Hepatic stellate cell (primary cell): ENCODE data around the gene FAM114A2.
"Not testable (repeated sequence)": the region's sequence is repeated elsewhere in the genome, so short reads cannot be mapped to it uniquely, and the experiment has no call there.

Experiments used
- DNase-seq: peaks from one replicate; pipeline ENCODE4 v3.0.0; 2011; ENCODE audit warnings: low spot score

Gene FAM114A2

DNA sequence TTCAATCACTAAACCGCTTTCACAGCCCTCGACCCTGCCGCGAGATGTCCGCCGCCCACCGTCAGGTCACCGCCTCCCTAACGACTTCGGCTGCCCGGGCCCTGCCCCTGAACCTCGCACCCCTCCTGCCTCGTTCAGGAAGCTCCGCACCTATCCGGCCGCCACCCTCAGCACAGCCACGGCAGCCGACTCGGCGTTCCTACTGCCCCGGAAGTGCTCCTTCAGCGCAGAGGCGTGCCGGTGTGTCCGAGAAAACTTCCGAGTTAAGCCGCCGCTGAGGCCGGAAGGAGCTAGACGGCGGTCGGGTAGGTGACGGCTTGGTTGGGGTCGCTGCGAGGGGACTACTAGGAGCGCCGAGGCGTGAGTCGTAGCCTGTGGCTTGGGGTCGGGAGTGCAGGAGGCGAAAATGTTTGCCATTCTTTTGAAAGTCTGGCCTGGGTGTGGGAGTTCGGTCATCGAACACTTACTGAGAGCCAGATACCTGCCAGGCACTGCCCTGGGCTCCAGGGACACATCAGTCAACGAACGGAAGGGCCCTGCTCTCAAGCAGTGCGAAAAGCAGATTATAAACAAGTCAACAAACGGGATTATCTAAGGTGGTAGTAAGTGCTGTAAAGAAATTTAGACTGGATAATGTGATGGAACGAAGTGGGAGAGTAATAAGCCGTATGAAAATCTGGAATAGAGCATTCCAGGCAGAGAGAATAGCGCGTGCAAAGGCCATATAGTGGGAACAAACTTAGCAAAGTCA, at the start of gene FAM114A2, which contains the start of gene MFAP3:
Gene FAM114A2 (minus strand): TSS at position 204 of the 751 bp plus-strand sequence. CDS start 3,957 bp downstream, outside the sequence.
Gene MFAP3 (plus strand): TSS at position 261 of the 751 bp plus-strand sequence. CDS start 10,756 bp downstream, outside the sequence.
- DNase-seq, result peak; percentile 86

DNA sequence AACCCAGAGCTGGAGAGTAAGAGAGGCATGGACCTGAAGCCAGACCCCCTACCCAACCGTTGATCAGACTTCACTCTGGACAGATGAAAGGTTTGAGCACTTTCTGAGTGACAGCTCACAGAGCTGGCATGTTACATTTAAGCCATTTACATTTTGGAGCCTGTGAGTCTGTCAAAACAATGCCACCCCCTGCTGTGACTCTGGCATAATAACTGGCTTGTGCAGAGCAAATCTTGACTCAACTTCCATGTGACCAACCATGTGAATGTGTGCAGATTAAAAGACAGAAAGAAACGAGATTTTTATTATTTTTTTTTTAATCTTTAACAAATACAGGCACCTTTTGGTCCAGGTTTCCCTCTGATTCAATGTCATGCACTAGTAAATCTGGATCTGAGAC, 48.5 kb upstream of the FAM114A2 start:
- no peak for DNase-seq

DNA sequence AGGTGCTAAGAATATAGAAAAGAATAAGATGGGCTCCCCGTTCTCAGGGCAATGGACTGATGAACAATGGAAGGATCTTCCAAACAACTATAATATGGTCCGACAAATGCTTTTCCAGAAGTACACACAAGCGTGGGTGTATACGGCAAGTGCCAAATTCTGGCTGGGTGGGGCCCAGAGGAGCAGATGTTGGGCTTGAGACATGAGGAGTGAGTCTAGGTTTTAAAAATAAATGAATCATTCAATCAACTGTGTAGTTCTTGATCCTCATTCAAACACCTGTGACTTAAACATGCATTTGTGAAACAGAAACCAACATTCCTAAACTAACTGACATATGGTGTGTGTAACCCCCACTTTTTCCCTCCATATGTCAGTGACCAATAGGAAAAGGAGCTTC, 47.9 kb upstream of the FAM114A2 start:
- DNase-seq, result no peak

DNA sequence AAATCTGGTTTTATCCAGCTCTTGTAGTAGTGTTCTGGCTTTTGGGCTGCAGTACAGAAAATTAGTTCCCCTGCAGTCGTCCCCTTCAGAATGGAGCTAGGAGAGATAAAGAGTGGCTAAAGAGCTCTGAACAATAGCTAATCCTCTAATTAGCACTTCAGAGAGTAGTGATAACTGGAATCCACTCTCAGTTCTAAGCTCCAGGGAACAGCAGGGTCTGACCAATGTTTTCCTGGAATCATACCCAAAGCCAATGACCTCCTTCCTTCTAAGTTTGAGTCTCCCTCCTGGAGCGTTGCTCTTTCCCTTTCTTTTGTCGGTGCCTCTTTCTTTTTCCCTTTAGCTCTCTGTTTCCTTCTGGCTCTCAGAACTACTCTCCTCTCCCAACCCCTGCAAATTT, 47.4 kb upstream of the FAM114A2 start:
- DNase-seq, result no peak

DNA sequence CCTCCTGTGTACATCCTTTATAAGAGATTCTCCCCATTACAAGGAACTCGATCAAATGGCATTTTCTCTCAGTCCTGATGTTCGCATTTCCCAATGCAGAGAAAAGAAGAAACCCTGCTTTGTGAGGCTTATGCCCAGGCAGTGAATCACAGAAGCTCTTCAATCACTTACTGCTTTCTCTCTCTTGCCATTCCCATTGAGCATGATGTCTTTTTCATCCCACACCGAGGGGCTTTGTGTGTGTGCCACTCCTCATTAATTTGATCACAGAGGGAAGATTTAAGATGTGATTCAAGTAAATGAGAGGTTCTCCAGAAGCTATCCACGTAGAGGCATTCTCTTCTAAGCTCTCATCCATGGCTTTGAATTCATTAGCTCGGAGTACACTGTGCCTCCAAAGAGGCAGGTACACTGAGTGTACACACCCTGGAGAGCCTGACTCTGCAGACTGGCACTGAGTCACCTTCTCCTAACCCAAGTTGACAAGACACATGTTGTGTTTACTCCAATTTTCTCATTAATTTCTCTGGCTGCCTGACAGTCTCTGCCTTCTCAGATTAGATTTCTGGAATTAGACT, 45.4 kb upstream of the FAM114A2 start:
- DNase-seq, result no peak

DNA sequence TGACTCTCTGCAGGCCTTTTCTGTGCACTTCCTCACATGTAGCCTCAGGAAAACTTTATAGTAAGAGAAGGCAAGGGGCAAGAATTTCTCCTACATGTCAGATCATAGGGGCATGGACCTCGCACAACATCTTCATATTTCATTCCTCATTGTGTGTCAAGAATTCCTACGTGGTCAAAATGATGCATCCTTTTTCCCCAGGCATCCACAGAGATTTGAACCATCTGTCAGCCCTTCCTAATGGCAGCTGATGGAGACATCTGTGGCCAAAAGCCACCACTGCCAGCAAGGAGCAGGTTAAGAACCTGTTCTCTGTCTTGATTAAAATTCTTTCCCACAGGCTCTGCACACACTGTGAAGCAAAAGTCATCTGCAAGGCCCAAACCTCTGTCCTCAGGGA, 42.5 kb upstream of the FAM114A2 start:
- no peak for DNase-seq

DNA sequence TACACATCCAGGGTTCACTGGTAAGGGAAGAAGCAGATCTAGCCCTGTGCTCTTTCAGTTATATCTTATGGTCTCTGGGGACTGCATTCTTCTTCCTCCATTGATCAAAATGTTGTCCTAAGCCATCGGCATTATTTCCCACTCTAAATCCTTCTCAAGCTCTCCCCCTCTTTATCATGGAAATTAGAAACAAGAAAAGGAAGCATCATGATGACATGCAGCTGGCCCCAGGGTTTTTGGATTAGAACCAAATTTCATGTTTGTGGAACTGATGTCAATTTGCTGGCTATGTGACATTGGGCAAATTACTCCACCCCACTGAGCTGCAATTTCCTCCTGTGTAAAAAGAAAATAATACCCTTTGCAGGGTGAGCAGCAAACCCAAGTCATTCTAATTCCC, 39.6 kb upstream of the FAM114A2 start:
- DNase-seq, result no peak

DNA sequence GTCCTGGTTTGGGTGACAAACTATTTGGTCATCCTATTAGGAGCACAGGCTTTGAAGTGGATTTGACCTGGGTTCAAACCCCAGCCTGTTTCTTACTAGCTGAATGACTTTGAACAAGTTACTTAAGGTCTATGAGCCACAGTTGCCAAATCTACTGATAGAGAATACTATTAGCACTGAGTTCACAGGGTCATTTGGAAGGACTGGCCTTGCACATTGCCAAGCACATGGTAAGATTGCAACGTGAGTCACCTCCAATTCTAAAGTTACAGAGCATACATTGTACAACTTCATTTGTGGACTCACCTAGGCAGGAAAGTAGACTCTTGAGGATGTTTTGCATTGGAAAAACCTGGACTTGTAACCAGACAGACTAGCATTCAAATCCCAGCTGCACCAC, 39.0 kb upstream of the FAM114A2 start:
- no peak for DNase-seq

DNA sequence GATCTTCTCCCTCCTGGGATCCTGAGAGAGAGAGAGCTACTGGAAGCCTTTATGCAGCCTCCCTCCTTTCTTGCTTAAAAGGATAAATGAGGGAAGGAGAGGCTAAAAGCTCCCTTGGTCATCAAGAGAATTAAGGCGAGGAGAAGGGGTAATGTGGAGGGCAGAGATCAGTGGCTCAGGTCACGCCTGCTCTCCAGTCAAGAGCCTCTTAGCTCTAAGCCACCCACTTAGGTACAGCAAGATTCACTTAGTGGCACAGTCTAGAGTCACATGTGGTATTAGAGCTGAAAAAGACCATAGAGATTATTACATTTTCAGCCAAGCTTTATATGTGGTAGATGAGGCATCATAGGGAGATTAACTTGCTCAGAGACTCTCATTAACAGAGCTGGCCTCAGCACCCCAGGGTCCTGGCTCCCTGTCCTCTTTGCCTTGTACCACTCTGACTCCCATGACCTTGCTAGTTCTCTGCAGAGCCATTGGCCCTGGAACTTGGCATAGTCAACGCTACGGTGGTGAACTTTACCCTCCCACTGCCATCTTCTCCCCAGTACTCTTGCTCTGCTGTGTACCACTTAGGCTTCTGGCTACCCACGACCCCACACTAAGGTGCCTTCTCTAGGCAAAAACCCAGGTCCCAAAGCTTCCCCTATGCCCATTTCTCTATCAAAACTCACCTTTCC, 37.7 kb upstream of the FAM114A2 start:
- no peak for DNase-seq

DNA sequence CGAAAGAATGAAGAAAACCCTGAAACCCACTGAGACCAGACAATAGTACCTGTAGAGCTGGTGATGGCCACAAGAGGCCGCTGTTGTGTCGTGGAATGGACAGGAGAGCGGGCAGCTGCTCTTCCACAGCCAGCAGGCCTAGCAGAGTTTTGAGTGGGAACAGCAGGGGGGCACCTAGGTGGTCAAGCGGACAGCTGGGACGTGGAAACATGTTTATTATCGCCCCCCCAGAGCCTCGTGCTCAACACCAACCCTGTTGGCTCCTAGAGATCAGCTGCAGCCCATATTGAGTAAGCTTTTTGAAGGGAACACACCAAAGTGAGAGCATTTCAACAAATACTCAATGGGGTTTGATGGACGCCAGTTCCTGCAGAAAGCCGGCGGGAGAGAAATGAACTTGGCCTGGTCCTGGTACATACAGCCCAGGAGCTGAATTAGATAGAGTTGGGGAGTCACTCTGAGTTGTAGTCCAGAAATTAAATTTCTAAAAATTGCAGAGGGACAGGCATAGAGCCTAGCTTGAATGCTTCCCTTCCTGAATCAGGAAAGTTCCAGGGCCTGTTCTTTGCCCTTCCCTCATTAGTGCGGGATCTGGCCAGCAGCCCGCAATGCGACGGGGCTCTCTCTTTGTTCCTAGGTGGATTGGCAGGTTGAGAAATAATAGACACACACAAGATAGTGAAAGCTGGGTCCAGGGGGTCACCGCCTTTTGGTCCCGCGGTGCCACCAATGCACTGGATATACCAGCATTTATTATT, 33.9 kb upstream of the FAM114A2 start:
- peak; percentile 67 for DNase-seq

DNA sequence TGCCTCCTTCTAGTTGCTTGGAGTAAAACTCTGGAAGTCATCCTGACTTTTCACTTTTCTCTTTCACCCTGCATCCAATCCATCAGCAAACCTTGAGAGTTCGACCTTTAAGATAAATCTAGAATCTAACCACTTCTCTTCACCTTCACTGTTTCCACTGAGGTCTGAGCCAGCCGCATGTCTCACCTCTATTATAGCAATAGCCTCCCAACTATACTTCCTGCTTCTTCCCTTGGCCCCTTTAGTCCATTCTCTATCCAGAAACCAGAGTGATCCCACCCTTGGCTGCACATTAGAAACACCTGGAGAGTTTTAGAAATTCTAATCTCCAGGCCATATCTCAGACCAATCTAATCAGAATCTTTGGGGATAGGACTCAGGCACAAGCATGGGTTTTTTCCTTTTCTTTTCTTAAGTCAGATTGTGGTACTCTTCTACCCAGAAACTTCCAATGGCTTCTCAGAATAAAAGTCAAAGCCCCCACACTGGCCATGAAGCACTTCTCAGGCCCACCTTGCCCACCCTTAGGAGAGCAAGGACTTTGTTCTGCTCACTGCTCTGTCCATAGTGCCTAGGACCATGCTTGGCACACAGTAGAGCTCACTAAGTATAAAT, 33.2 kb upstream of the FAM114A2 start:
- DNase-seq, result no peak

DNA sequence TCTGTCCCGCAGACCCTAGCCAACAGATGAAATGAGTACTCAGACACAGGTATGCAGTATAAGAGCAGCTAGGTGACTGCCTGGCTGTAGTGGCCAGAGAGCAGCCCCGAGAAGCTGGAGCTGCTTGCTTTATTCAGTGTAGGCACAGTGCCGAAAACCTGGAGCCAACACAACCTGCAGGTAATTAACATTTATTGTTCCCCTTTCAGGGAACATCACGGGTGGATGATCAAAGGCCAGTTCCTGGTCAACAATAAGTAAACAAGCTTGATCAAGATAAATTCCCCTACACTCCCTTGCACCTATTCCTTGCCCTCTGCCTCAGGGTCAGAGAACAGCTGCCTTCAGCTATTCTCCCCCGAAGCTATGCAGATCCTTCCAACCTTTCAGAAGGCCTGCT, 31.1 kb upstream of the FAM114A2 start:
- DNase-seq, result not testable (repeated sequence)

DNA sequence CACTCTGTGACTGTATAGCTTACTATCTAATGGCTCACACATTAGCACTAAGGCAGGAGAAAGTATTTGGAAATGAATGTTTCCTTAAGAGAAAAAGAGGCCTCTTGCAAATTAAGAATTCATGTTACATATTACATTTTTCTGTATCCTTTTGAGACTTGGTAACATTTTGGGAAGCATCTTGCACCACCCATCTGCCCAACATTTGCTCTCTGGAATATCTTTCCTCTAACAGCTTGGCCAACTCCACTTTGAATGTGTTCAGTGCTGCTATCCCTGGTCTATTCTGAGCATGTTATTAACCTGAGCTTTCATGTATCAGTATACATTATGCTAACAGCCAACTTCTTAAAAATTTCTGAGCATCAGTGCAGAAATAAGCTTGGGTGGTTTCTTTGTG, 27.3 kb upstream of the FAM114A2 start:
- DNase-seq, result no peak

DNA sequence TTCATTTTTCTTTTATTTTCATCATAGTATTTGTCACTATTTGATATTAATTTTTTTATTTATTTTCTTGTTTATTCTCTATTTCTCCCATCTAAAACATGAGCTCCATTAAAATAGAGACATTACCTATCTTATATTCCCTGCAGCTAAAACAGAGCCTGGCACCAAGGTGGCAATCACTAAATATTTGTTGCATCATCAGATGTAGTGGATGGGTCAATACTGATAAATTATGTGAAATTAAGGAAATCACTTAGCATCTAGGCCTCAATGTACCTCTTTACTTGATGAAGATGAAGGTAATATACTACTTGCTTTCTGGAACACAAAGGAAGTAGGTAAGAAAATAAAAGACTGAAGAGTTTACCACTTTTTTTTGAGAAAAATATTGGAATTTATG, 24.7 kb upstream of the FAM114A2 start:
- no peak for DNase-seq

DNA sequence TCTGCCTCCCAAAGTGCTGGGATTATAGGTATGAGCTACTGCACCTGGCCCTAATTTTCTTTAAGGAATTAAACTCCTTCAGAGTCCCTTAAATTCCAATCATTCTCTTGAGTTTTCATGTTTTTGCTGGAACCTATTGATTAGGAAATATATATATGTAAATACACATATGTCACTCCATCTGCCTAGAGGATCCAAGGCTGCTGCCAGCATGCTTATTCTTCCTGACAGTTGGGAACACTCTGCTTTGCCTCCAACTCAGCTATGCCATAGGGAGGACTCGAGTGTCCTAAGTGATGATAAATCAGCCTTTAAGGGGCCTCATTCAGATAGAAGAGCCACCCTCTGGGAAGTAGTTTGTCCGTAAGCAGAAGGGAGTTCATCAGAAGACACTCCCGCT, 21.9 kb upstream of the FAM114A2 start:
- no peak for DNase-seq

DNA sequence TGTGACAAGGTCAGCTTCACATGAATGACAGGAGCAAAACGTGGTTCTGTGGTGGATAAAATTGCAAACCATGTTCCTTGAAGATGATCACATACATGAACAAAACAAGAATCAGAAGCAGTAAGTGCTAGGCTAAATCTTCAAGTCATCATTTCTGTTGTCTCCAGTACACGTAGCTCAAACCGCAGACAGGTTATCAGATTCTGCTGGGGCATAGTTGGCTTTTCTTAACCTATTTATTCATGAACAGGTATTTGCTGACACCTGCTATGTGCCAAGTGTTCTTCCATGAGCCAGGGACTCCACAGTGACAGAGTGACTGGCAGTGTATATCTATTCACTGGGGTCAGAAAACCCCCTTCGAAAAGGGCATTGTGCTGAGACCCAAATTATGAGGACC, 20.9 kb upstream of the FAM114A2 start:
- DNase-seq, result no peak

DNA sequence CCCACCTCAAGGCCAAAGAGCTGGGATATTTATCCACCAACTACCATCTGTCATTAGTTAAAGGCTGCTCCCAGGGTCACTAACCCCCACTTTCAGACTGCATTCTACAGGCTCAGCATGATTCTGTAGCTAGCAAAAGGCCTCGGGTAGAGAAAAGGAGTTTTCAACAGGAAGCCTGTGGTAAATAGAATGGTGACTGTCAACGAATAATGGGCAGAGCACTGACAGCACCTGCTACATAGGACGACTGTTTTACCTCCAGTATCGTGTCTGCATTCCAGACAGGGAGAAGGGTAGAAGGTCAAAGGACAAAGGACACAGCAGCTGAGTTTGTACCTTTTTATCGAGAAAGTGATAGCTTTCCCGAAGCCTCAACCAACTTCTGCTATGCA, 20.3 kb upstream of the FAM114A2 start:
- no peak for DNase-seq

DNA sequence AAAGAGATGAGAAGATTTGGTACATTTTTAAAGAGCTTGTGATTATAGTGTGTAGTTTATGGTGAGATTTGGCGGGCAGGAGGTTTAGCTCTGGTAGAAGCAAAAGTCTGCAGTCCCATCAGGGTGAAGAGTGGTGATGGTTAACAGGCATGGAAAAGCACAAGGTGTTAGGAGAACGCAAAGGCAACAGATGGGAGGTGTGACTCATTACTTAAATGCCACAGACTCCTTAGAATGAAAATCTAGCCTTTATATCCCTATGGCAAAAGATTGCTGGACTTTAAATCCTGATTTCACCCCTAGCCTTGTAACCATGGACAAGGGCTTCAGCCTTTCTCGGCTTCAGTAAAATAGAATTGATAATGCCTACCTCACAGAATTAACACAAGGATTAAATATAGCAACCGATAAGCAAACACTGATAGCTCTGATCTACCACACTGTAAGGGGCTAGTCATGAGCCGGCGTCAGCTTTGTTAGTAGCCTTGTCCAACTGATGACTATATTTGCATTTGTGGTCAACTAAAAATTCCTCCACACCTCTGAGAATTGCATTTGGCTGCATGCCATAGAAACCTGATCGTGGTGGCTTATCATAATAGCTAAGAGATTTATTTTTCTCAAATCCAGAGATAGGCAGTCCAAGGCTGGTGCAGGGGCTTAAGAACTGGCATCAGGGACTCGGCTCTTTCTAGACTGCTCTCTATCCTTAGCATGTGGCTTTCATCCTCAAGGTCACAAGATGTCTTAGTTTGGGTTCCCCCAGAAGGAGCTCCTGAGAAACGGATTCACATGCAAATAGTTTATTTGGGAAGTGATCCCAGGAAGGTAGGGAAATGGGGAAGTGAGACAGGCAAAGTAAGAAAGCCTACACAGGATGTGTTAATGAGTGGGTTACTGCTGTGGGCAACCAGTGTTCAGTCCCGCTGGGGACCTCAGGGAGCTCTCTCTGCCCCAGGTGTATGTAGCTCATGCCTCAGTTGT, 19.6 kb upstream of the FAM114A2 start:
- no peak for DNase-seq

DNA sequence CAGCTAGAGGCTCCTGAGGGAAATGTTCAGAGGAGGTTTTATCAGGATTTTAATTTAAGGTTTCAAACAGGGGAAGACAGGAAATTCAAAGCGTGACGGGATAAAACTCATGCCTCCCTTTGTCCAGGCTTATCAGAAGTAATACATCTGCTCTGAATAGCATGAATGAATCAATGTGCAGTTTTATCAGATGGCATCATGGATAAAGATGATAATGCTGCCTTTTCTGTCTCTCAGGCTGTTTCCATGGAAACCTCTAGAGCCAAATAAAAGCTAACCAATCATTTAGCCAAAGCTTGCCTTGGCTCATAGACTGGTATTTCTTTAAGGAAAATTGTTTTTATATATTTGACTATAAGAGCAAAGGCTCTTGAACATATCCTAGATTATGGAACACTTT, 16.5 kb upstream of the FAM114A2 start:
- no peak for DNase-seq

DNA sequence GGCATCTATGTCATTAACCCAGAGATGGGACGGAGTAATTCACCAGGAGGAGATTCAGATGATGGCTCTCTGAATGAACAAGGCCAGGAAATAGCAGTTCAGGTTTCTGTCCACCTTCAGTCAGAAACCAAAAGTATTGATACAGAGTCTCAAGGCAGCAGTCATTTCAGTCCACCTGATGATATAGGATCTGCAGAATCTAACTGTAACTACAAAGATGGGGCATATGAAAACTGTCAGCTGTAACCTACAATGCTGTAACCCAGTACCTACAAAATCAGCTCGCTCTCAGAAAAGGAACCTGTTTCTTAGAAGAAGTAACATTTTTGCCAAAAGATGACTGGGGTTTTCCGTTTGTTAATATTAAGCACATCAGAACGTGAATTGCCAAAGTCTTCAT, 14.8 kb upstream of the FAM114A2 start:
- no peak for DNase-seq

DNA sequence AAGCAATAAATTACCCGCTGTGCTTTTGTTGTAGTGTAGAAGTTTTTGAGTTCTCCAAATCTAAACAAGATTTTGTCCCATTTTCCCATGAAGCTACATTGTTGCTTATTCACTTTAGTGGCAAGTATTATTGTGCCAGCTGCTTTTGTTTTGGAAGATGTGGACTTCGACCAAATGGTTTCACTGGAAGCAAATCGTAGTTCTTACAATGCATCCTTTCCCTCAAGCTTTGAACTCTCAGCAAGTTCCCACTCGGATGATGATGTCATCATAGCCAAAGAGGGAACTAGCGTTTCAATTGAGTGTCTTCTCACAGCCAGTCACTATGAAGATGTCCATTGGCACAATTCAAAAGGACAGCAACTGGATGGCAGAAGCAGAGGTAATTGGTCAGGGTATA, 10.9 kb upstream of the FAM114A2 start:
- DNase-seq, result no peak
